Fibroblast of skin of back (primary cell): ENCODE measurements around the gene TMEM44. TPM values are rescaled to one million over a fixed set of nuclear protein-coding genes. Genes with fewer than 3 reads are reported as not detected.

ENCODE experiments used
- DNase-seq: peaks from one replicate; pipeline ENCODE4 v3.0.0-alpha.2; 2013
- polyA plus RNA-seq, 2 experiments: library from polyadenylated mRNA; unstranded; fragments of 120-200 nt; gene quantifications; one replicate each; pipeline ENCODE4 v1.2.1, GENCODE V29; 2013; ENCODE audit not compliant: insufficient read length in 2 of 2

Gene TMEM44, protein sequence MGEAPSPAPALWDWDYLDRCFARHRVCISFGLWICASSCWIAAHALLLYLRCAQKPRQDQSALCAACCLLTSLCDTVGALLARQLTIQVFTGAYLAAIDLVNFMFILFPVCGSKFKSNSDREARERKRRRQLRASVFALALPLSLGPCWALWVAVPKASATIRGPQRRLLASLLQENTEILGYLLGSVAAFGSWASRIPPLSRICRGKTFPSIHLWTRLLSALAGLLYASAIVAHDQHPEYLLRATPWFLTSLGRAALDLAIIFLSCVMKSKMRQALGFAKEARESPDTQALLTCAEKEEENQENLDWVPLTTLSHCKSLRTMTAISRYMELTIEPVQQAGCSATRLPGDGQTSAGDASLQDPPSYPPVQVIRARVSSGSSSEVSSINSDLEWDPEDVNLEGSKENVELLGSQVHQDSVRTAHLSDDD
- 25.8 TPM for polyA plus RNA-seq (2013, experiment 1 of 2; ENCODE audit: insufficient read length)
- 25.1 TPM for polyA plus RNA-seq (2013, experiment 2 of 2; ENCODE audit: insufficient read length)

DNA sequence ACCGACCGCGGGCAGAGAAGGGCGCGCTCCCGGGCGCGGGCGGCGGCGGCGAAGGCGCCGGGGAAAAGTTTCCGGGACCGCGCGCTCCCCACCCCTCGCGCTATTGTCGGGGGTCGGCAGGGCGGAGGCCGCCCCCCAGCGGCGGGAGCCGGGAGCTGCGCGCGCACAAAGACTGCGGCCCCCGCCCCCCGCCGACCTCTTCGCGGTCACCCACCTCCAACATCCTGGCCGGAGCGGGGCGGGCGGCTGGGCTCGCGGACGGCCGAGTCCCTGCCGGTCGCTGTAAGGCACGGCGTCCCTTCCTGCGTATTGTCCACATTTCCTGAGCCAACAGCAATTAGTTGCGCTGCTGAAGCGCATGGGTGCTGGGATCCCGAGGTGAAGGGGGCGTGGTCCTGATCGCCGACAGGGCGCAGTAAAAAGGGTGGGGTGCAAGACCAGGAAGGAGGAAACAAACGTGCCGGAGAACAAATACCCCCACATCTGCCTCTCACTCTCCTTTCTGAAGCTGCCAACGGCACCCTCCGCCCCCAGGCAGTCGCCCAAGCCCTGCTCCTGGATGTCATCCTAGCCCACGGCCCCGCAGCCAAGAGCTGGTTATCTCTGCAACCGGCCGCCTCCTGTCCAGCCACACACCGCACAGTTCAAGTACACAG is at the start of gene TMEM44:
Gene TMEM44 (minus strand): TSS at position 71 of the 656 bp plus-strand sequence. CDS start 204 bp downstream, outside the sequence.
- peak; percentile 78 for DNase-seq

DNA sequence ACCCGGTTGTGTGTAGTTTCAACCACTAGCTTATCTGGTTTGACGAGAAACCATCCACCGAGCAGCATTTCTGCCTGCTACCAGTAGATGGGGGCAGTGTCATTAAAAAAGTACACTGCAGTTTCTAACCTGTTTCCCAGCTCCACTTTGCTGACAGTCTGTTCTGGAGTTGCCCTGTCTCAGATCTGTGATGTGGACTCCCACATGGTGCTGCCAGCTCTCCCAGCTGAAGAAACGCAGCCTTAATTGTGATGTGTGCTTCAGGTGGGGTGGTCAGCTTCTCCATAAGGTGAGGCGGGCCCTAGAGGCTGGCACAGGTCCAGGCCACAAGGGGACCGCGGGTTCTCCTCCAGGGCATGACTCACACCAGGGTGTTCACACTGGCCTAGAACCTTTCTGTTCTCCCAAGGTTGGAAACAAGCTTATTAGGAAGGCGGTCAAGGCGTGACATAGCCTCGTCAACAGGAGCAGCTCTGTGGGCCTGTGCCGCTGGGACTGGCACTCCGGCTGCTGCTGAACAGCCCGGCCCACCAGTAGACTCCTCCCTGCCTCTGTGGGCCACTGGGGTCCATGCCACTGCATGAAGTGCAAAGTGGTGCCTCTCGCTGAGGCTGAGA is 49.6 kb upstream of the TMEM44 start:
- peak; percentile 85 for DNase-seq

DNA sequence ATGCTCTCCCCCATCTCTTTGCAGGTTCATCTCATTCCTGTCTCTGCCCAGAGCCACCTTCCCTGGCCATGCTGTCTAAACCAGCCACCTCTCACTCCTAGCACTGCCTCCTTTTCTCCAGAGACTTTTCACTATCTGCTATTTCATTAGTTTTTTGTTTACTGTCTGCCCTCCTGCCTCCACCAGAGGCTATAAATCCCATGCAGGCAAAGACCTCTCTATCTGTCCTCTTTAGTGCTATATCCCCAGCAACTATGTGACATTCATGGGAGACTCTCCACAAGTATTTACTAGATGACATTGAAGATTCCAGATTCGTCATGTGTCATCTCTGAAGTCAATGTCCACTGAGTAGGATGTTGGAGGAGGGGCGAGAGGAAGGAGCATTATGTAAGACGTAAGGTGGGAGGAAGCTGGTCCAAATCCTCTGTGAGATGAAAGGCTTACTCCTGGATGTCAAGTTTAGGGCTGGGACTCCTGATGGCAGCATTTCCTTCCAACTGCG is 49.0 kb upstream of the TMEM44 start:
- DNase-seq: no peak

DNA sequence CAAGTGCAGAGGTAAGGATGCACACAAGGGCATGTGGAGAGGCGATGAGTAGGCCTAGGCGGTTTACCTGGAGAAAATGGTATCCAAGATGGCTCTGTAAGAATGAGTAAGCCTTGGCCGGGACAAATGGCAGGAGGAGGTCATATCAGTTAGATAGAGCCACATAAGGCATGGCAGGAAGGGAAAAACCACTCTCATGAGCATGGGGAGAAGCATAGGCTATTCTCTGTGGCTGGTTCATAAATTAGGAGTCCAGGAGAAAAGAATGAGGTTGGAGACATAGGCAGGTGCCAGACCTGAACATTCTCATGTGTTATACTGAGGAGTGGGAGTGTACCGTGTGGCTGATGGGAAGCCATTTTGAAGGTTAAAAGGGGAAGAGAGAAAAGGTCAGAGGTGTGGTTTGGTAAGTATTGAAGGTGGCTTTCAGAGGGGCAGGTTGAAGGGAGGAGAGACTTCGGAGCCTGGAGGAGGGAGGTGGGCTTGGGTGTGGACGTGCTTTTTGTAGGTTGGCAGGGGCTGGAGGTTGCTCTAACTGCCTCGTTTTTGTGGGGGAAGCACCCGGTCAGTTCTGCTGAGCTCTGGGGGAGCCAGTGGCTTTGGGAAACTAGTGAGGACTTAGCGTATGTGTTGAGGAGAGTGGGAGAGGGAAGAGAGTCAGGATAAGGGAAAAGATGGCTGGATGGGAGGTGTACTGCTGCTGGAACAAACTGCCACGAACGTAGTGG is 47.8 kb upstream of the TMEM44 start:
- no peak for DNase-seq

DNA sequence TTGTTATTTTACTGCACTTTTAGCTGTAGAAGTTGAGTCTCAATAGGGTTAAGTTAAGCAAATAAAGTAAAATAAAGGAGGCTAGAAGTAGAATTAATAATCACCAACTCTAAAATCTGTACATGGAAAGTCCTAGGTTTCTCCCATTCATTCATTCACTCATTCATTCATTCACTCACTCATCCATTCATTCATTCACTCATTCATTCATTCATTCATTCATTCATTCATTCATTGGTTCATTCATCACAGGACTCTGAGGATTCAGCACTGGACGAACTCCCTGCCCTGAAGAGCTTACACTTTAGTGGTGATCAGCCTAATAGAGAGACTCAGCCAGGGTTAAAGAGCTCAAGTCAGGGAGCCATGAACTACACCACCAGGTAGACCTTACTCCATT is 43.3 kb upstream of the TMEM44 start:
- no peak for DNase-seq

DNA sequence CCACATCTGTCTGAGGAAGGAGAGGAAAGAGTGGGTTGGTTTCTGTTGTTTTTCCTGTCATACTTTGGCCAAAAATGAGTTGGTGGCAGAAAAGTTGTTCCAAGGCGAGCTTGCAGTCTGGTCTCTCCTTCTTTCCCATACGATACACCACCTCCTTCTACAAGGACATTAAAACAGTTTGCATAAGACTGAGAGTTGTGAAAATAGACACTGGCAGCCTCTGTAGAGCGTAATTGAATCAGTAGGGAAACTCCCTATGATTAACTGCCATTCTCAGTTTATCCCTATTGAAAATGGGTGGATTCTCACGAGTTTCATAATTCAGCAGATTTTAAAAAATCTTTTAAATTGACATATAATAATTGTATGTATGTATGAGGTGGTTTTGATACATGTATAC is 42.5 kb upstream of the TMEM44 start:
- no peak for DNase-seq

DNA sequence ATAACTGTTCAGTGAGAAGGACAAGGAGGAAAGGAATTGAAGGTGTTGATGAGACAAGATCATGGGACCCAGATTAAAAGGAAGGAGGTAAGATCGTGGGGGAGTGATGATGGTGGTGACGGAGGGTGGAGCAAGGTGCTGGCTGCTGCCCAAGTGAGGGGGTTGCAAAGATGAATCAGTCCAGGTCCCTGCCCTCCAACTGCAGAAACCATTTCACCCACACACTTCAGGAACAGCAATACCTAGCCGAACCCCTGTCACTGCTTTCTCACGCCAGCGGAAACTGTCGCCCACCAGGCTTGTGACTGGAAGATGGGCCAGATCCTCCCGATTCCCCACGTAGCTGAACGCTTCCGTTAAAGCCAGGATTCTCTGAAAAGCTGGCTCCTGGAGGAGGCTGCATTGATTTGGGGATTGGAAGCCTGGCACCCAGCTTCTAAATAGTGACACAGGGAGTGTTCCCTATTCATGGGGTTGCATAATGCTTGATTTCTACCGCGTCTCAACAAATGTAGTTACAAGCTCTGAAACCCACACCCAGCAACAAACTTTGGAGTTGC is 41.9 kb upstream of the TMEM44 start:
- no peak for DNase-seq

DNA sequence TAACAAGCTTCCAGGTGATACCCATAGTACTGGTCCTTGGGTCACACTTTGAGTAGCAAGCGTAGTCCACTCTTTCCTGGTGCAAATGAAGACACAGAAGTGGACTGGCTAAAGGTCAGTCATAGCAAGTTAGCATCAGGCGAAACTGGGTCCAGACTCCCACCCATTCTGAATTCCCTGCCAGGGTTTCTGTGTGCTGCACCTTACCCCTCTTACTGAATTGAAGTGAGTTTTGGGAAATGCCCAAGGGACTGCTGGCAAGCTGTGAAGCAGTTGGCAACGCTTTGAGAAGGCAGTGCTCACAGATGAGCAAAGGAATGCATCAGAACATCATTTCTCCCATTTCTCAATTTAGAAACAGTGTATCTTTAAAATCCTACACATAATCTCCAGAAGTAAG is 40.5 kb upstream of the TMEM44 start:
- no peak for DNase-seq

DNA sequence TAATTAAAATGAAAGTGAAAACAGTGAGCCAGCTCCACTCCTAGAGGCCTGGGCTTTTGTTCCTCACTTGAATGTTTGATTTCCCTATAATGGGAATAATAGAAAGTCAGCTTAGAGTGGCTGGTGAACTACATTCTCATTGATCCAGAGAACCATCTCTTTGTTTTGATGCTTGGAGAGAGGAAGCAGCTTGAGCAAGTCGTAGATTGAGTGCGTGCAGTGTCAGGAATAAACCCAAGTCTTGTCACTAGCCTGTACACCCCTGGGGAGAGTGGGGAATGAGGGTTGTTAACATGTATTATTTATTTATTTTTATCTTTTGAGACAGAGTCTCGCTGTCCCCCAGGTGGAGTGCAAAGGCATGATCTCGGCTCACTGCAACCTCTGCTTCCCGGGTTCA is 39.7 kb upstream of the TMEM44 start:
- peak; percentile 4 for DNase-seq

DNA sequence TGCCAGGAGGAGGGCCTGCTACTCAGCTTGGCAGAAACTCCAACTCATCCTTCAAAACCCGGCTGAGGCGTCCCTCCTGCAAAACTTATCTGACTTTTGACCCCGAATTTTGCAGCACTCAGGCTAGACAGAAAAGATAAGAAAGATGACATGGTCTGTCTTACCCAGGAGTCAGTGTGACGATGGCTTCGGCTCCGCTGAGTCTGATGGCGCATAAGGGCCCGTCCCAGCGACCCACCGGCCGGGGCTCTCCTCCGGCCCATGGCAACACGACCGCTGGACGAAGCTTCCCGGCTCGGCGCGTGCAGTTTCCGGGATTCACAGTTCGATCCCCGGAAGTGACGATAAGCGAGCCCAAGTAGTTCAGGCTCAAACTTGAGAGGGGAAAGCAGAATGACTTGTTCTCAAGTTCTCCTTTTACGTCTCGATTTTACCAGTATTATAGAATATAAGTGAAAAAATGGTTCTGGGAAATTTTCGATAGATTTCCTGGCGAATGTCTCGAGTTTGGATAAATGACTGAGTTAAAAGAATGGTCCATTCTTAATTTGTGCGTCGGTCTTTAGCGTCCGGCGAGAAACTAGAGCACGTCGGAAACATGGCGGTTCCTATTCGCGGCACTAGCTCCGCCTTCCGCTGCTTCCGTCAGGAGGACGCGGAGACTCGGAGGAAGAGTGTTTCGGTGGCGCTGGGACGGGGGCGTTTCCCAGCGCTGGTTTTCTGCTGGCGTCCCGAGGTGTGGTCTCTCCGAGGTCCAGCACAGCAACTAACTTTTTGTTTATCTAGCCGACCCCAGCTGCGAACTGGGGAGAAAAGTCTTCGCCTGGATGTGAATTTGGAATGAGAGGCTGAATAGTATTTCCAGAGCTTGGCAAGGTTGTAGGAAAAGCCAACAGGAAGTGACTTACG is 38.9 kb upstream of the TMEM44 start, which contains the start of gene LSG1:
Gene LSG1 (minus strand): TSS at position 292 of the 909 bp plus-strand sequence. CDS start 29 bp downstream, at position 263.
- DNase-seq: peak; percentile 96

DNA sequence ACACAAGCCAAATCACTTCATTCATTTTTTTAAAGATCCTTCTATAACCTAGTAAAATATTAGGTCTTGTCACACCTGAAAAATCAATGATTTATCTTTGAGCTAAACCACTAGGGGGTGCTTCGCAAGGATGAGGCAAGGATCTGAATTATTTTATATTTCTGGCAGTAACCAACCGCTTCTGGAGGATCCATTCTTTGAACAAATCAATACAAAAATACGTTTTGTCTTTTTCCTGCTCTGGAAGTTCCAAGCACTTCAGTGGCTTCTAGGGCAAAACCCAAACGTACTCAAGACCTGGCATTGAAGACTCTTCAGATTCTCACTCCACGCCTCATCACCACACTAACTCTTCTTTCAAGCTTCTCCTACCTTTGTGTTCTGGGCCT is 38.3 kb upstream of the TMEM44 start:
- peak; percentile 43 for DNase-seq

DNA sequence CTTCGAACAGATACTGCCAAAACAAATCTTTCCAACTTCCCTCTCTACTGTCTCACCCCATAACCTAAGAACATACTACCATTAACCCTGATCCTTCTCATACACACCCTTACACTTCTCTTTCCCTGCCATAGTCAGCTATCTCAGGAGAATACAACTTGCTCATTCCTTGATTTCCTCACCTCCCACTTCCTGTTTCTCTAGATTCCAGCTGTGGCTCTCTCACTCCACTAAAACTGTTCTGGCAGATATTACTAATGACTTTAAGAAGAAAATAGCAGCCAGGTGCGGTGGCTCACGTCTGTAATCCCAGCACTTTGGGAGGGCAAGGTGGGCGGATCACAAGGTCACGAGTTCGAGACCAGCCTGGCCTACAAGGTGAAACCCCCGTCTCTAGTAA is 34.1 kb upstream of the TMEM44 start:
- DNase-seq: no peak

DNA sequence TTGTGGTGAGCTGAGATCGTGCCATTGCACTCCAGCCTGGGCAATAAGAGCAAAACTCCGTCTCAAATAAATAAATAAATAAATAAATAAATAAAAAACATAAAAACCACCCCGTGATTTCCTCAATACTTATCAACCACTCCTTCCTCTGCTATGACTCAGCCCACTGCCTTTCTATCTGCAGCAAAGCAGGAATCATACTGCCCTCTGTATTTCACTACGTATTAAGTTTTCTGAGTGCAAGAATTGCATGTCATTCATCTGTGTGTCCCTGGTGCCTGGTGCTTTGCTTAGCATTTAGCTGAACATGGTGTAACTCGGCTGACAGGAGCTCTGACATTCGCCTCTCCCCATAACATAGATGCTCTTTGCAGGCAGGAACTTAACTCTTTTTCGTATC is 31.6 kb upstream of the TMEM44 start:
- no peak for DNase-seq

DNA sequence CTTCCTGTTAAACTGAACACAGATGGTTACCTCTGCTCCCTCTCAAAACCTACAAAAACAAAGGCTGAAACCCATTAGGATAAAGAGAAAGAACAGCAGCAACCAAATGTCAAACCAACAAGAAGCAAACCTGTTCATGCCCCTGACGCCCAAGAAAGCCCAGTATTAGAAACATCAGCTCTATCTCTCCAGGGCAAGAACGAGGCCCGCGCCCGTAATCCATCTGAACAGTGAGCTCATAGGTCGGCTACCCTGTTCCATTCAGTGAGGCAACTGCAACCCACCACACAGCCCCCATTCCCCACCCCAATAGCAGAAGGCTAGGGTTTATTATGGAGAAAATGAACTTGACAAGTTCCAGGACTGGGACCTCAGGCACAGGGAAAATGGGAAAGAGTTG is 28.7 kb upstream of the TMEM44 start:
- DNase-seq: no peak

DNA sequence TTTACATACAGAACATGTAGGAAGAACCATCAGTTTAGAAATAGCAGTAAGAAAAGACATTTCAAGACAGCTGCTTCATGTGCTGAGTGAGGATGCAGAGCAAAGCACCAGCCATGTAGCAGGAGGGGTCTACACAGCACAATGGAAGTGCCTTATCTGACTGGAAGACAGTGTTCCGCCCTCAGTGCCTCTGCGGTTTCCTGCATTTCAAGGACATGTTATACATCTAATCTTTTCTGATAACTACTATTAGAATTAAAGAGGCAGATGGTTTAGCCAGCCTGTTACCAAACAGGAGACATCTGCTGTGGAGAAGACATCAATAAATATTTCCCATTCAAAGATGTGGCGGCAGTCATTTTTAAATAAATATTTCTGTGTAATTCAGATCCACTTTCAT is 28.2 kb upstream of the TMEM44 start:
- DNase-seq: no peak

DNA sequence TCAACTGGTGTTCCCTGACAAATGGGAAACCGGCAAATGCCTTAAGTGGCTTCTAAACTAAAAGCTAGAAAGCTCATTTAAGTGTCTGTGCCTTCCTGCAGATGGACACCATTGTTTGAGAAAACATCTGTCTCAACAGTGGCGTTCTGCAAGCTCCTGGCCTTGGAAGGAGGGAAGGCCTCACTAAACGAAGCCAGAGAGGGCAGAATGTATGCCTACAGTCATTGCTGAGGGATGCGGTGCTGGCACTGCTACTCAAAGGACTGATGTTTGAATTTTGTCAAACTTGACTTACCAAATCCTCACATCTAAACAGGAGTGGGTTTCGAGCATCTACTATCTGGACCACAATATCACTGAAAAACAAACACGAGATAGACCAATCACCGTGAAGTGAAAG is 26.6 kb upstream of the TMEM44 start:
- no peak for DNase-seq

DNA sequence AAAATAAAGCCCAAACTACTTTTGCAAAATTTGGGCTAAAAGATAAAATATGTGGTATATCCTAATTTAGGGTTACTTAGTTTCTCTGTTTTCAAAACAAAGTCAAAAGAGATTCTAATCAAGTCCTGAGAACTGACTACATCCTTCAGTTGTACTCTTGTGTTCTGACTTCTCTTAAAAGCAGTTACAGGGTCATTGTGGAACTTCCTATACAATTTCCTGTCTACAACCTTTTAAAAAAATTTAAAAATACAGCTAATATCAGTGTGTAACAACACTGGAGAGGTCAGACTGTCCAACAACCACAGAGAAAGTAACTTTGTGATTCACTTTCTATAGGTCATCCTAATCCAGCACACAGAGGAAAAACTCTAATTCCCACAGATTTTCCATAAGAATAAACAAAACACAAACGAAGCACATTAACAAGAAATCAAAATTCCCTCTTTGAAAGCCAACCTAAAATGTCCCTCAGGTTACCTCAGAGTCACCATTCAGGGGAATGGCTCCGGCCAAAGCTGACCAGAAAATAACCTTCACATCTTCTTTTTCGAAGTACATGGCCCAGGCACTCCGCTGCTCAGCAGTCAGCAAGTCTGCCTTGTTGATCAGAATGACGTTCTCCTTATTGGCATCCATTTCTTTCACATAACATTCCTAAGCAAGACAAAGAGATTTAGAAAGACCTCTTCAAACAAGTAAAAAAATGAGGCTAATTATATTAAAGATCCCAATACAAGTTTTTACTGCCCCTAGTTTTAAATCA is 25.4 kb upstream of the TMEM44 start:
- DNase-seq: no peak

DNA sequence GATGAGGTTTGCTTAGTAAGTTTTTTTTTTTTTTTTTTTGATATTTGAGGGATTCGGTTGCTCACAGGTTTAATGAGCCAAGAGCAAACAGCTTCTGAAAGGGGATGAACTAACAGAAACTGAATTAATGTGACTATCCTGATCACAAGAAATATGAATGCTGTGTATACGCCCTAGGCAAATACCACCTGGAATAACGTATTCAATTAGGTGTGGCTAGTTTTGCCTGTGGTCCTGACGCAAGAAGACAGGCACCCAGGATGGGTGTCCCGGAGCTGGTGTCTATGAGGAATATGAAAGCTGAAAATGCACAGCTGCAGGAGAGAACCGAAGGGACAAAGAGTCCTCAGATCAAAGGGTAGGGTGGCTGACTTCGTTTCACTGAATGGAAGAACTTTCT is 24.2 kb upstream of the TMEM44 start:
- no peak for DNase-seq

DNA sequence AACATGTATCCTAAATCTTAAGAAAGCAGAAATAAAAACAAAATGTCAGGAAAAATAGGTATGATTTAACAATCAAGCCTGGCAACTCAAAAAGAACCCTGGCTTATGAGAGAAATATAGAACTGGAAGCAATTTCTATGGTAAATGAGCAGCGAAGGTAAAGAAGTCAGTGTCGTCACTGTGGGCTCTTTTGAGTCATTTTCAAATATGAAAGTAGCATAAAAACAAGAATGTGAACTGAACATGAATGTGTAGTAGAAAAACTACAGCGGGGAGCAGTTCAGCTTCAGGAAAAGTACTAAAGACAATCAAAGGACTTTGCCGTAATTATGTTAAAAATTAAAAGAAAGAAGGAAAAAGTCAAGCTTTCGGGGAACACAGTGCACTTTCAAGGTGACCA is 21.2 kb upstream of the TMEM44 start:
- no peak for DNase-seq

DNA sequence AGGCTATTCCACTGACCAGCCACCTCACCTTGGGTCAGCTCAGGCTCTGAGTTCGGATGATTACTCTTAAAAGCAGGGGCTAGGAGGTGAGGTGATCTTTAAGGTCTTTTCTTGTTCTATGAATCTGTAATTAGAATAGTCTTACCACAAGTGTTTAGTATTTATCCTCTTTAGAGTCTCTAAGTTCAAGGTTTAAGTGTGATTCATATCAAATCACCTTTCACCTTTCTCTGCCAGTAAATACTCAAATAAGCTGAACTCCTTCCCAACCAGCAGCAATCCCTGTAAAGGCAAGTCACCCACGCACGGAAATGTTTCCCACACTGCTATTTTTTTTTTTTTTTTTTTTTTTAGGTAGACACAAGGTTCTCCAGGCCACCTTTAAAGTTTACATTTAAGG is 14.5 kb upstream of the TMEM44 start:
- DNase-seq: no peak
